ENCODE measurements around the gene MXI1.

- no peak for TF ChIP-seq CTCF (conservative IDR thresholded peaks at IDR 0.05; ENCODE audit: low read depth, low read length)
- no peak for TF ChIP-seq CEBPB (IDR thresholded peaks at IDR 0.05; ENCODE audit: low read depth, low read length)
- TF ChIP-seq POLR2A (IDR thresholded peaks at IDR 0.05; ENCODE audit: low read depth, low read length), result no peak
- TF ChIP-seq SMC3 (IDR thresholded peaks at IDR 0.05; ENCODE audit: low read depth, low read length), result no peak
- TF ChIP-seq MAZ (IDR thresholded peaks at IDR 0.05; ENCODE audit: borderline replicate concordance, low read depth, low read length), result no peak
- TF ChIP-seq RFX5 (IDR thresholded peaks at IDR 0.05; ENCODE audit: low read depth, low read length), result no peak
- no peak for TF ChIP-seq RCOR1 (IDR thresholded peaks at IDR 0.05; ENCODE audit: insufficient replicate concordance, low read length)
- TF ChIP-seq RAD21 (IDR thresholded peaks at IDR 0.05; ENCODE audit: low read length), result no peak
- TF ChIP-seq MAFK (IDR thresholded peaks at IDR 0.05; ENCODE audit: low read depth, low read length), result no peak
- TF ChIP-seq BHLHE40 (IDR thresholded peaks at IDR 0.05; ENCODE audit: low read depth, low read length), result no peak
- no peak for TF ChIP-seq MXI1 (IDR thresholded peaks at IDR 0.05; ENCODE audit: borderline replicate concordance, low read depth, low read length)
Observed at GRCh38 chr10:110219884-110220283, 12.5 kb downstream of the MXI1 start.
